ENCODE data around the gene OR4K5. TPM values are rescaled to one million over a fixed set of nuclear protein-coding genes. Genes with fewer than 3 reads are reported as not detected.

The OR4K5 gene
- total RNA-seq, 1 donor from 2014 or later: not detected

GRCh38 chr14:19917243-19917642 lies 3.2 kb upstream of the OR4K5 start:
- no peaks in the 10 kb centered on the region for H3K36me3 Mint-ChIP-seq (ENCODE audit: low read depth, unreplicated experiment)
- Histone ChIP-seq H3K36me3 (ENCODE audit: insufficient read depth, low read length) (no peaks in the 10 kb centered on the region), H3K4me3 (ENCODE audit: insufficient read depth, low read depth, low read length) (no peak overlapping the region), H3K27me3 (ENCODE audit: insufficient read depth, low read length) (no peaks in the 10 kb centered on the region), H3K27ac (ENCODE audit: low read depth, low read length) (no peak overlapping the region), H3K9me3 (ENCODE audit: insufficient read depth, low read depth, low read length) (peaks cover 10% of the 10 kb centered on the region), H3K79me2 (ENCODE audit: insufficient read depth, low read length) (no peaks in the 10 kb centered on the region), H3K4me2 (ENCODE audit: low read length) (no peak overlapping the region), H3K4me1 (ENCODE audit: insufficient read depth, low read length) (no peaks in the 10 kb centered on the region), H3K9ac (ENCODE audit: low read length) (no peak overlapping the region), H2AFZ (ENCODE audit: low read depth, low read length) (no peak overlapping the region), H4K20me1 (ENCODE audit: insufficient read depth, low read length) (no peaks in the 10 kb centered on the region)
- TF ChIP-seq EZH2 (IDR thresholded peaks at IDR 0.05; ENCODE audit: insufficient read depth, low read length) (no peak), CTCF (IDR thresholded peaks at IDR 0.05; ENCODE audit: insufficient read depth, low read depth, low read length) (no peak)
- H3K9me3 Mint-ChIP-seq (ENCODE audit: unreplicated experiment): no peaks in the 10 kb centered on the region
- FAIRE-seq (no peak), DNase-seq (ENCODE audit: low read depth) (no peak)
- no peaks in the 10 kb centered on the region for H3K27me3 Mint-ChIP-seq (ENCODE audit: low read depth, unreplicated experiment)
- no peak overlapping the region for H3K27ac Mint-ChIP-seq (ENCODE audit: unreplicated experiment)
- no peaks in the 10 kb centered on the region for H3K4me1 Mint-ChIP-seq (ENCODE audit: low read depth, unreplicated experiment)
- no peak overlapping the region for H3K4me3 Mint-ChIP-seq (ENCODE audit: unreplicated experiment)

- no peaks in the 10 kb centered on the region for H3K9me3 Mint-ChIP-seq (ENCODE audit: unreplicated experiment)
These were observed 2.4 kb upstream of the OR4K5 start for GRCh38 chr14:19917955-19918518.

GRCh38 chr14:19918553-19919264 lies 1.7 kb upstream of the OR4K5 start:
- Mint-ChIP-seq H3K9me3 (ENCODE audit: unreplicated experiment) (no peaks in the 10 kb centered on the region), H3K27ac (ENCODE audit: unreplicated experiment) (no peak overlapping the region), H3K36me3 (ENCODE audit: low read depth, unreplicated experiment) (no peaks in the 10 kb centered on the region), H3K4me3 (ENCODE audit: unreplicated experiment) (no peak overlapping the region), H3K27me3 (ENCODE audit: low read depth, unreplicated experiment) (no peaks in the 10 kb centered on the region), H3K4me1 (ENCODE audit: low read depth, unreplicated experiment) (no peaks in the 10 kb centered on the region)
- no peaks in the 10 kb centered on the region for H3K4me1 ChIP-seq (ENCODE audit: insufficient read depth, low read length)
- no peak overlapping the region for H3K27ac ChIP-seq (ENCODE audit: low read depth, low read length)
- no peaks in the 10 kb centered on the region for H3K36me3 ChIP-seq (ENCODE audit: insufficient read depth, low read length)
- TF ChIP-seq EZH2 (IDR thresholded peaks at IDR 0.05; ENCODE audit: insufficient read depth, low read length) (no peak), CTCF (IDR thresholded peaks at IDR 0.05; ENCODE audit: insufficient read depth, low read depth, low read length) (no peak)
- H3K27me3 ChIP-seq (ENCODE audit: insufficient read depth, low read length): no peaks in the 10 kb centered on the region
- H2AFZ ChIP-seq (ENCODE audit: low read depth, low read length): no peak overlapping the region
- DNase-seq (ENCODE audit: low read depth) (no peak), FAIRE-seq (no peak)
- peaks cover 10% of the 10 kb centered on the region for H3K9me3 ChIP-seq (ENCODE audit: insufficient read depth, low read depth, low read length)
- no peak overlapping the region for H3K4me2 ChIP-seq (ENCODE audit: low read length)
- no peaks in the 10 kb centered on the region for H4K20me1 ChIP-seq (ENCODE audit: insufficient read depth, low read length)
- no peak overlapping the region for H3K9ac ChIP-seq (ENCODE audit: low read length)
- H3K79me2 ChIP-seq (ENCODE audit: insufficient read depth, low read length): no peaks in the 10 kb centered on the region
- no peak overlapping the region for H3K4me3 ChIP-seq (ENCODE audit: insufficient read depth, low read depth, low read length)

More at GRCh38 chr14:19917955-19918518, 2.4 kb upstream of the OR4K5 start:
- Histone ChIP-seq H3K27me3 (ENCODE audit: insufficient read depth, low read length) (no peaks in the 10 kb centered on the region), H3K36me3 (ENCODE audit: insufficient read depth, low read length) (no peaks in the 10 kb centered on the region), H3K9me3 (ENCODE audit: insufficient read depth, low read depth, low read length) (peaks cover 10% of the 10 kb centered on the region), H3K9ac (ENCODE audit: low read length) (no peak overlapping the region), H3K4me1 (ENCODE audit: insufficient read depth, low read length) (no peaks in the 10 kb centered on the region), H2AFZ (ENCODE audit: low read depth, low read length) (no peak overlapping the region), H3K4me3 (ENCODE audit: insufficient read depth, low read depth, low read length) (no peak overlapping the region), H3K4me2 (ENCODE audit: low read length) (no peak overlapping the region), H3K27ac (ENCODE audit: low read depth, low read length) (no peak overlapping the region), H4K20me1 (ENCODE audit: insufficient read depth, low read length) (no peaks in the 10 kb centered on the region), H3K79me2 (ENCODE audit: insufficient read depth, low read length) (no peaks in the 10 kb centered on the region)
- Mint-ChIP-seq H3K27me3 (ENCODE audit: low read depth, unreplicated experiment) (no peaks in the 10 kb centered on the region), H3K27ac (ENCODE audit: unreplicated experiment) (no peak overlapping the region), H3K4me3 (ENCODE audit: unreplicated experiment) (no peak overlapping the region), H3K36me3 (ENCODE audit: low read depth, unreplicated experiment) (no peaks in the 10 kb centered on the region), H3K4me1 (ENCODE audit: low read depth, unreplicated experiment) (no peaks in the 10 kb centered on the region)
- TF ChIP-seq EZH2 (IDR thresholded peaks at IDR 0.05; ENCODE audit: insufficient read depth, low read length): no peak
- FAIRE-seq (no peak), DNase-seq (ENCODE audit: low read depth) (no peak)

Measured in astrocyte (in vitro differentiated cells and primary cell).